Erythroblast (primary cell): Measurements from ENCODE around the gene LRRTM4.

Experiments used
- GATA1 ChIP-seq: IDR thresholded peaks from 2 replicates; pipeline ENCODE4 v1.6.1; 2011; ENCODE audit warnings: low read depth, mild to moderate bottlenecking, control low read depth, low read length, moderate library complexity
- POLR2A ChIP-seq: IDR thresholded peaks from 2 replicates; pipeline ENCODE4 v1.6.1; 2011; ENCODE audit warnings: mild to moderate bottlenecking, low read length

DNA sequence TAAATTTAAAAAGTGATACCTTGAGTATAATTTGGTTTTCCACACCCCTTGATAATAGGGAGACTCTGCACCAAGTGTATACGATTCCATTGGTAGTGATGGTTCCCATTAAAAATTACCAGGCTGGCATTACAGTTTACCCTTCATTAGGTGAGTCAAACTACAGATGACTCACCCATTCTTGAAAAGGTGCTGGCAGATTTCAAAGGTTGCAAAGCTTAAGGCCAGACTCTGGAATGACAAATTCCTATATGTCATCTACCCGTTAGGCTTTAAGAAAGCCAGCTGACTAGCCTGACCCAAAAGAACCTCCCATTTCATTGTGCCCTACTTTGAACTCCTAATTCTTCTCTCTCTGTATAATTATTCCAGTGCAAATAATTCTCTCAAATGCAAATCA lies 124.4 kb downstream of the LRRTM4 start:
- TF ChIP-seq POLR2A (no peak), GATA1 (no peak)
